Neutrophil (primary cell): Measurements from ENCODE around the gene CRB1.

Source experiments
- H3K27ac ChIP-seq: fragments of 200-600 bp; sonication (generic); 2 replicates; pipeline ENCODE4 v1.5.1; 2016; ENCODE audit warnings: mild to moderate bottlenecking, moderate library complexity
- H3K27me3 ChIP-seq: fragments of 200-600 bp; sonication (generic); 2 replicates; pipeline ENCODE4 v1.6.0; 2016; ENCODE audit warnings: mild to moderate bottlenecking
- H3K36me3 ChIP-seq: fragments of 200-600 bp; sonication (generic); 2 replicates; pipeline ENCODE4 v1.5.1; 2017
- H3K4me1 ChIP-seq, 2 experiments: fragments of 200-600 bp in 1 of 2; sonication (generic) in 1 of 2; 1 replicate in 1 of 2; 2 replicates in 1 of 2; pipeline versions ENCODE4 v1.5.1 to v1.6.1; 2013 to 2016; ENCODE audit warnings: low read depth in 1 of 2, low read length in 1 of 2, mild to moderate bottlenecking in 1 of 2, moderate library complexity in 1 of 2; ENCODE audit not compliant: control insufficient read depth in 1 of 2, insufficient read depth in 1 of 2
- H3K4me3 ChIP-seq, 2 experiments: fragments of 200-600 bp in 1 of 2; sonication (generic) in 1 of 2; 1 replicate in 1 of 2; 2 replicates in 1 of 2; pipeline ENCODE4 v1.5.1; 2013 to 2016; ENCODE audit warnings: low read depth in 1 of 2, low read length in 1 of 2, mild to moderate bottlenecking in 1 of 2, moderate library complexity in 1 of 2
- H3K9me3 ChIP-seq: fragments of 200-600 bp; sonication (generic); 2 replicates; pipeline ENCODE4 v1.5.1; 2016
- TF ChIP-seq, protein P1 (sequence below): fragments of 200-600 bp; sonication (generic); IDR thresholded peaks from 2 replicates; pipeline ENCODE4 v1.5.1; 2016; ENCODE audit warnings: antibody characterized with exemption

CRB1 gene

GRCh38 chr1:197254866-197255265 is 13.2 kb upstream of the CRB1 start:
- no peaks in the 10 kb centered on the region for H3K4me1 ChIP-seq
- no peaks in the 10 kb centered on the region for H3K9me3 ChIP-seq
- H3K27me3 ChIP-seq, result no peaks in the 10 kb centered on the region
- no peak overlapping the region for H3K27ac ChIP-seq
- H3K4me3 ChIP-seq, result no peak overlapping the region
- no peaks in the 10 kb centered on the region for H3K36me3 ChIP-seq
- TF ChIP-seq, protein P1, sequence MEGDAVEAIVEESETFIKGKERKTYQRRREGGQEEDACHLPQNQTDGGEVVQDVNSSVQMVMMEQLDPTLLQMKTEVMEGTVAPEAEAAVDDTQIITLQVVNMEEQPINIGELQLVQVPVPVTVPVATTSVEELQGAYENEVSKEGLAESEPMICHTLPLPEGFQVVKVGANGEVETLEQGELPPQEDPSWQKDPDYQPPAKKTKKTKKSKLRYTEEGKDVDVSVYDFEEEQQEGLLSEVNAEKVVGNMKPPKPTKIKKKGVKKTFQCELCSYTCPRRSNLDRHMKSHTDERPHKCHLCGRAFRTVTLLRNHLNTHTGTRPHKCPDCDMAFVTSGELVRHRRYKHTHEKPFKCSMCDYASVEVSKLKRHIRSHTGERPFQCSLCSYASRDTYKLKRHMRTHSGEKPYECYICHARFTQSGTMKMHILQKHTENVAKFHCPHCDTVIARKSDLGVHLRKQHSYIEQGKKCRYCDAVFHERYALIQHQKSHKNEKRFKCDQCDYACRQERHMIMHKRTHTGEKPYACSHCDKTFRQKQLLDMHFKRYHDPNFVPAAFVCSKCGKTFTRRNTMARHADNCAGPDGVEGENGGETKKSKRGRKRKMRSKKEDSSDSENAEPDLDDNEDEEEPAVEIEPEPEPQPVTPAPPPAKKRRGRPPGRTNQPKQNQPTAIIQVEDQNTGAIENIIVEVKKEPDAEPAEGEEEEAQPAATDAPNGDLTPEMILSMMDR, result no peak

- Histone ChIP-seq H3K4me3 (no peak overlapping the region), H3K27me3 (no peaks in the 10 kb centered on the region), H3K27ac (no peak overlapping the region), H3K9me3 (no peaks in the 10 kb centered on the region), H3K36me3 (no peaks in the 10 kb centered on the region), H3K4me1 (no peaks in the 10 kb centered on the region)
- TF ChIP-seq, protein P1, result no peak
These were observed 3.0 kb upstream of the CRB1 start for GRCh38 chr1:197264936-197265567.

GRCh38 chr1:197269053-197269452 is 1.0 kb downstream of the CRB1 start:
- Histone ChIP-seq H3K4me3 (no peak overlapping the region), H3K27me3 (no peaks in the 10 kb centered on the region), H3K36me3 (no peaks in the 10 kb centered on the region), H3K9me3 (no peaks in the 10 kb centered on the region), H3K27ac (no peak overlapping the region), H3K4me1 (no peaks in the 10 kb centered on the region)
- TF ChIP-seq, protein P1, result no peak

DNA sequence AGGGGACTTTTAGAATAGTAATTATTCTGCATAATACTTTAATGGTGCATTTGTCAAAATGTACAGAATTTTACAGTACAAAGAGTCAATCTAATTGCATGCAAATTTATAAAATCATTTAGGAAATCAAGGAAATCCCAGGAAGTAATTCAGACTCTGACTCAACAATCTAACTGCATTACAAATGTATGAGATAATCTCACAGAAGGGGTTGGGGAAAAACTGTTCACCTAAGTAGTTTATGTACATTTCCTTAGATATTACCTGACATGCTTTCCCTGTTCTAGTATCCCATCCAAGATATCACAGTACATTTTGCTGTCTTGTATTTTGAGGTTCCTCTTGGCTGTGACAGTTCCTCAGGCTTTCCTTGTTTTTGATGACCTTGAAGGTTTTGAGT is 4.7 kb downstream of the CRB1 start:
- Histone ChIP-seq H3K4me1 (no peaks in the 10 kb centered on the region), H3K27me3 (no peaks in the 10 kb centered on the region), H3K4me3 (no peak overlapping the region), H3K9me3 (no peaks in the 10 kb centered on the region), H3K27ac (no peak overlapping the region), H3K36me3 (no peaks in the 10 kb centered on the region)
- TF ChIP-seq, protein P1, result no peak

GRCh38 chr1:197277166-197277565 is 9.1 kb downstream of the CRB1 start:
- Histone ChIP-seq H3K27ac (no peak overlapping the region), H3K4me1 (no peaks in the 10 kb centered on the region), H3K36me3 (no peaks in the 10 kb centered on the region), H3K27me3 (no peaks in the 10 kb centered on the region), H3K9me3 (no peaks in the 10 kb centered on the region), H3K4me3 (no peak overlapping the region)
- TF ChIP-seq, protein P1, result no peak
